ENCODE data around the gene SYT2. TPM values are rescaled to one million over a fixed set of nuclear protein-coding genes. Genes with fewer than 3 reads are reported as not detected.
A peak's percentile ranks its signal among the peaks of the same experiment; 100 is the strongest.

SYT2 gene
- total and polyA plus RNA-seq, 9 of the 15 experiments (the other 6 are each of a cell fraction or from before 2014, with no cell fraction given) = not detected

GRCh38 chr1:202599669-202600431, 110.4 kb downstream of the SYT2 start (continued):
- TF ChIP-seq EGR1 (conservative IDR thresholded peaks at IDR 0.05) (peak; percentile 87), ZNF175 (CRISPR knock-in tag; IDR thresholded peaks at IDR 0.05; ENCODE audit: low read depth) (no peak), PHB (CRISPR knock-in tag; IDR thresholded peaks at IDR 0.05) (no peak), SOX6 (IDR thresholded peaks at IDR 0.05) (no peak), GATA2 (CRISPR knock-in tag; IDR thresholded peaks at IDR 0.05) (no peak), CTBP1 (IDR thresholded peaks at IDR 0.05; ENCODE audit: borderline replicate concordance) (peak; percentile 72; the same call in 1 of the 2 replicates), CTCF (IDR thresholded peaks at IDR 0.05 in 2 of 3, conservative IDR thresholded peaks at IDR 0.05 in 1 of 3; ENCODE audit: insufficient read depth in 2 of 3, low read depth in 1 of 3, low read length in 3 of 3) (peak; percentile 87 to 91 (median 88)), DMBX1 (CRISPR knock-in tag; IDR thresholded peaks at IDR 0.05; ENCODE audit: borderline replicate concordance) (no peak), HDAC6 (IDR thresholded peaks at IDR 0.05; ENCODE audit: low read depth, low read length) (no peak), HLTF (IDR thresholded peaks at IDR 0.05) (no peak), MEF2D (tag; conservative IDR thresholded peaks at IDR 0.05; ENCODE audit: low read depth) (no peak), HMGN3 (IDR thresholded peaks at IDR 0.05; ENCODE audit: borderline replicate concordance, extremely low read depth, insufficient read length, low read depth, low read length) (no peak), SP1 (CRISPR knock-in tag; IDR thresholded peaks at IDR 0.05) (no peak), EP400 (IDR thresholded peaks at IDR 0.05) (no peak), ZNF780A (CRISPR knock-in tag; IDR thresholded peaks at IDR 0.05) (no peak), BACH1 (tag; IDR thresholded peaks at IDR 0.05) (no peak), PATZ1 (CRISPR knock-in tag; IDR thresholded peaks at IDR 0.05; ENCODE audit: borderline replicate concordance) (no peak)
